GM18858 (cell line): Measurements from ENCODE around the gene SEMA4D.

ENCODE experiments used
- ATAC-seq: cut with Tn5 transposase; IDR thresholded peaks from one replicate; pipeline ENCODE4 v1.9.1; 2021; ENCODE audit not compliant: unreplicated experiment

The SEMA4D gene

DNA sequence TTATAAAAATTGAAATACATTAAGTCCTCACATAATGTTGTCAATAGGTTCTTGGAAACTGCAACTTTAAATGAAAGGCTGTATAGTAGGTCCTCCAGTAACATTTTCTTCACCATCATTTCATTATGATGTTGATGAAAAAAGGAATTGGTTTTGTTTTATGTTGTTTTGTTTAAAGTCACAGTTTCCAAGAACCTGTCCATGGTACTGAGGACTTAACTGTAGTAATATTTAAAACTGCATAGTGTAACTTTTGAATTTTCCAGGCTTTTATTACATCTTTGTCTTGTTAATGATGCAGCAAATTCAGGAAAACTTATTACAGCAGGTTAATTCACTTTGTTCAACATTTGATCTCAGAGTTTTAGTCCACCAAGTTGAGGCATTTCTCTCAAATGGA is 168.0 kb downstream of the SEMA4D start:
- ATAC-seq: no peak

DNA sequence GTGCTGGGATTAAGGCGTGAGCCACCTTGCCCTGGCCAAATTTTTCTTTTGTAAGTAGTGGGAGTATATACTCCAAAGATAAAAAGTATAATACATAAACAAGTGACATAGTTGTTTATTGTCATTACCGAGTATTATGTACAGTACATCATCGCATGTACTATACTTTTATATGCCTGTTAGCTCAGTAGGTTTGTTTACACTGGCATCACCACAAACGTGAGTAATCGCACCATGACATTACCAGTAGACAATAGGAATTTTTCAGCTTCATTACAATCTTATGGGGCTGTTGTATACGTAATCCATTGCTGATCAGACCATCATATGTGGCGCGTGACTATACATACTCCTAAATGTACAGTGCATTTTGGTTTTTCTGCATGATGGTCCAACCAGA is 169.8 kb downstream of the SEMA4D start:
- ATAC-seq: no peak

DNA sequence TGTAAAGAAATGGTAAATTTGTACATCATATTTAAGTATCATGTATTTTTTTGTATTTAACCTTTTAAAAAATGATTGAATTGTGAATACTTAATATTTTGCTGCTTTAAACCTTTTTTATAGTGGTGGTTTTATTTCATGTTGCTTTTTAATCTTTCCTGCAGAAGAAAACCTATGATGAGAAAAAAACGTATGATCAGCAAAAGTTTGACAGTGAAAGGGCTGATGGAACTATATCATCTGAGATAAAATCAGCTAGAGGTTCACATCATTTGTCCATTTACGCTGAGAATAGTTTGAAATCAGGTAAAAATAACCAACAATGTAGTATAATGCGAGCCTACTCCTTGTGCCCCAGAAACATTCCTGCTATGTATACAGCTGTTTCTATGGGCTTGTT is 172.2 kb downstream of the SEMA4D start:
- ATAC-seq: no peak

DNA sequence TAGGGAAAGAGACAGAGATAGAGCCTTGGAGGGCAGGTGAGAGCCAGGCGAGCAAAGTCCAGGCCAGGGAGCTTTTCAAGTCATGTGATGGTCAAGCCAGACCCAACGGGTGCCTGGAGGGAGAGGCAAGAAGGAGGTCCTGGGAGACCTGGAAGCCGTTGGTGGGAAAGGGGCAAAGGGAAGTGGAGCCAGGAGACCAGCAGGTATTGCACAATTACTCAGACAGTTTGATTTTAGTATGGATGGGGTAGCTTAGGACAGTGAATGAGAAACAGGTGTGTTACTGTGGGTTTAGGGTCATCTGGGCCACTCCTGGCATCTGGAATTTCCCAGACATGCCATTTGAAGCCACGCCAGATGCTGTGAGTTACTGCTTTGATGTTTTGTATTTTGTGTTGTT is 174.5 kb downstream of the SEMA4D start:
- no peak for ATAC-seq

DNA sequence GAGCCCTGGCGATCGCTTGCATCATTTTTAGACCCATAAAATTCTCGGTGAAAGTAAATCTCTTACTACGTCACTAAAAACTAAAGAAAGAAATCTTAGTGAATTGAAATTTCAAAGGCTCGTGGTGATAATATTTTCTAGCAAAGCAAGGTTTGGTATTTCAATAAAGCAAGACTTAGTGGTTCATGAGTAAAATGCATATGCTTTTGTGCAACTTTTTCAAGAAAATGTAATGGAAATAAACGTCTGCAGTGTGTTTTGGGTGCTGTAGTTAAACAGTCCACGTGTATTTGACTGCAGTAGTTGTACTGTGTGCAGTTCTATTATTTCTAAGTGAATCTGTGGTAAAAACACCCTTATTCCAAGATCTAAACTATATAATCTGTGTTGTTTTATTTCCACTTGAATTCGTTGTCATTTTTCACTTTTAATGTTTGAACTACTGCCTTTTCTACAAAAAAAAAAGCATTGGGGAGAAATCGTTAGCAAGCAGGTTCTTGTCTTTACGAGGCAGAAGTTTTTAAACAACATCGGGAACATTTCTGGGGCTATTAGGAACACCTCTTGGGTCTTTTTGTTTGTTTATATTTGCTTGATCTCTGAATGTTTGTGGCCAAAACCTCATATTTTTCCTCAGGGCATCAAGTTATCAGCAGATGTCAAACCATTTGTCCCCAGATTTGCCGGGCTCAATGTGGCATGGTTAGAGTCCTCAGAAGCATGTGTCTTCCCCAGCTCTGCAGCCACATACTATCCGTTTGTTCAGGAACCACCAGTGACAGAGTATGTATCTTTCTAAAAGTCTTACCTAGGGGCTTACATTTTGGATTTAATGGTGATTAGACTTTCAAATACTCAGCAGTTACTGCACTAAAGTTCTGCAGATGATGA is 178.7 kb downstream of the SEMA4D start:
- no peak for ATAC-seq

DNA sequence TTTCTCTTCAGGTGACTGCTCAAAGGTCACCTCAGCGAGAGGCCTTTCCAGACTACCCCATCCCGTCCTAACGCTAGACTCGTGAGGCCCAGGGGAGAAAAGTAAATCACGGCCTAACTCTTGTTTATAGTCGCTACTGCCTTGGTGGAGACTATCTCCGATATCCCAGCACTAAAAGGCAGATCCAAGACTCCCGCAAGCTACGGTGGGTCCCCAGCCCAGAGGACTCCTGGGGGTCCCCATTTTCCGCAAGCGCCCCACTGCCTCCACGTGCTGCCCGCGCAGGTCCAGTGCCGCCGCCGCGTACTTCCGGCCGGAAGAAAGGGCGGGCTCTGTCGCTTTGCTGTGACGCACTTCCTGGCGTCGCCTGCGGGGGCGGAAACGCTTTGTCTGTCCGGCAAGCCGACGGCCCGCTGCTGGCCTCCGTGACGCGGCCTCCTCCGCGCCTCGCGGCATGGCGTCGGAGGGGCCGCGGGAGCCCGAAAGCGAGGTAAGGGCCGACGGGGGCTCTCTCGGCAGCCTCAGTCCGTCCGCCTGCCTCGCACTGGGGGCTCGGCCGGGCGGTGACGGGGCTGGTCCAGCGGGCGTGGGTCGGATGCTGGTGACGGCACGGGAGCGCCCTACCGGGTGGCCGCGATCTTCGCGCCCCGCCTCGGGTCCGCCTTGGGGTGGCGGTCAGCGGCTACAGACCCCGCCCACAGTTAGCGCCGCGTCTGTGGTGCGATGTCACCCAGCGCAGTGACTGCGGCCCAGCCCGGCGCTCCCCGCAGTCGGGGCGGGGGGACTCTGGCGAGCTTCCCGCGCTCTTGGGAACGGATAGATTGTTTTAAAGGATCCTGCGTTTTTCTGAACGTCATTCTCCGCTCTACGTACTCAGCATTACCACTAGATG is 179.5 kb downstream of the SEMA4D start, which contains the start of gene SECISBP2:
Gene SECISBP2, plus strand, starts transcription at position 378 of the 892 bp plus-strand sequence. Its CDS starts 77 bp downstream, at position 455.
- ATAC-seq: peak; percentile 81

DNA sequence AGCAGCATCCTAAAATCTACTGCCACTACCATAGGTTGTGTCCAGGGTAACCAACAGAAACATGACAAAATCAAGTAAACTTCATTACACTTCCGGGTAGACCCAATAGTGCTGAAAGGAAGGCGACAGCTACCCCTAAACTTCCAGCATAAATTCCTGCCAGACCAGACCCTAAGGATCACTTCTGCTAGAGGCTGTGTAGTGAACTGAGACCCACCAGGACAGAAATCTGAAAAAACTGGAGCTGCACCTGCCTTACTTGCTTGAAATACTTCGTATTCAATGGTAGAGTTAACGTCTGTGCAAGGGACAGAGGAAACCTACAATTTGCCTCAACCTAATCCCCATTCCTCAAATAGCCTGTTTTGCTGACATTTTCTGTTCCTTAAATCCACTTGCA is 180.6 kb downstream of the SEMA4D start:
- no peak for ATAC-seq

DNA sequence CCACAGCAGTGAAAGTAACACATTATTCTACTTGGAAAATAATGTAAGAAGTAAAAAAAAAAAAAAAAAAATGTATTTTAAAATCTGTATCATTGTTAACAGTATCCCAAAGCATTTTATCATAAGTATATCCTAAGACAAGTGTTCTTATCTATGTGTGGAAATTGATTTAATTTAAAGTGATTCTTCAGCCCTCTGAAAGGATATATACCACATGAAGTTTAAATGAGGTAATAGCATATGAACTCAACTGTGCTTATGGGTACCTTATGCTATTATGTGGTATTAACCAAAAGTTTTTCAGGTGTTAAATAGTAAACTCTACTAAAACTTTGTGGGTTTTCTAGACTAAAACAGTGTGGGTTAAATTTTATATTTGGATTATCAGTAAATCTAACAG is 182.4 kb downstream of the SEMA4D start:
- no peak for ATAC-seq

DNA sequence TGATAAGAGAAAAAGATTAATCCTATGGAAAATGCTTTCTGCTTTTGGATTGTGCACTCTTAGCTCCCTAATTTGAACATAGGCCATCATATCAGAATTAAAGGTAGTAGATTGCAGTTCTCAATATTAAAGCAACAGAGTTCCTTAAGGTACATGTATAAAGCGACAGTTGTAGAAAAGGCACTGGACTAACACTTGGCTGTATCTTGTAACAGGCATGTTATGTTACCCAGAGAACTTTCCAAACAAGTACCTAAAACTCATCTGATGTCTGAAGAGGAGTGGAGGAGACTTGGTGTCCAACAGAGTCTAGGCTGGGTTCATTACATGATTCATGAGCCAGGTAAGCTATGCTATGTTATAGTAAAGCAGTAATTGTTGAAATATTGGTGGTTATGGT is 183.0 kb downstream of the SEMA4D start:
- no peak for ATAC-seq

DNA sequence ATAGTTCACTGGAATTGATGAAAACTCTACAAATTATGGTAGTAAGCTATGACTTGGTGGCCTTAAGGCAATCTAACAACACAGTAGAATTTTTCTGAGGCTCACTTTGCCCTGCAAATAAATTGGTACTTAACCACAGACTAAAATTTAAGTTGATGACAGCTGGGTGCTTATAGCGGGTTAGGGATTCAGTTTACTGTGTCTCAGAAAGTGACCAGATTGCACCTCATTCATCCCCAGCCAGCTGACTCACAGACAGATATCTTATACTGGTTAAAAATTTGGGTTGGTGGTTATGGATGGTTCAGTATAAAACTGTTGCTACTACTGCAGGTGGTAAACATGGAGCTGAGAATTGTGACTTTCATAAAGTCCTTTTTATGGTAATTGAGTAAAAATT is 184.1 kb downstream of the SEMA4D start:
- ATAC-seq: no peak

DNA sequence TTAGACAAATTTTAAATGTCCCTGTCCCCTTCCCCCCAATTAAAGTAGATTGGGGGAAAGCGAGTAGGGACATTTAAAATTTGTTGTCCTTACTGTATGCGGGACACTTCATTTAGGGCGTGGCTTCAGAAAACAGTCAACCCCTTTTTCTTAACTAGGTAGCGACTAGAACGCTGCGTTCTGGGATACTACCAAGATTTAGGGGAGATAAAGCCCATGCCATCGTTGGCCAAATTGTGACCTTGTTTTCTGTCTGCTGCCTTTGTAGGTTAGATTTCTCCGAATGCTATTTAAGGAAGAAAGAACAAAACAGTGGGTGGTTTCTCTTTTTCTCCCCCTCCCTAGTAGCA is 185.7 kb downstream of the SEMA4D start:
- ATAC-seq: no peak

DNA sequence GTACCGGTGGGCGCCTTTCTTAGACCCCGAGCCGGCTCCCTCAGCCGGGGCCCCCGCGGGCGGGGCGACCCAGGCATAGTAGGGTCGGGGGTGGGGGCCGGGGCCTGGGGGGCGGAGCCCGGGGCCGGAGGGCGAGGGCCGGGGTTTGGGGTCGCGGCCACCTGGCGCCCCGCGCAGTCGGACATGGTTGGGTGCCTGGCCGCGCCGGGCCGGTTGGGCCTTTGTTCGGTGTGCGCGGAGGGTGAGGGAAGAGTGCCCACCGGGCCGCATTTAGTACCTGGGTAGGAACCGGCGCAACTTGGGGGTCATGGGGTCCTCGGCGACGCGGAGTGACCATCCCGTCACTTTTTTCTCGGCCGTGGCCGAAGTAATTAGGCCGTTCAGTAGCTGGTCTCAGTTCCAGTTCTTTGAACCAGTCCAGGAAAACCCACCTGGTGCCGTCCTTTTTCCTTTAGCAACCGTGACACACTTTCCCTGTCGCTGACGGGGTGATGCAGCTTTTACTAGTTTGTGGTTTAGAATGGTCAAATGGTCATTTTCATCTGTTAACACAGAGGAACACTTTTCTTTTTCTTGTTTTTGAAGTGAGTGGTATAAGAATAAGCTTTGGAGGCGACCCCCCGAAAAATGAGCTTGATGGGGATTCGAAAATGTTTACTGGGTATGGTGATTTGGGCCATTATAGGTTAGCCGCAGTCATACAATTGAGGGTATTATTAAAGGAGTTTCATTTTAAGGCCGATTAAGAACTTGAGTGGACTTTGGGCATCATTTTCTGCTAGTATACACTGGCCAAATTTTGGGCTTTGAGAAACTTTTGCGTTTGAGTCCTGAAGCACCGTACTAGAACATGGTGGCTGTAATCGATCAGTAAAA is 186.3 kb downstream of the SEMA4D start:
- no peak for ATAC-seq
